Activated CD8-positive, alpha-beta memory T cell treated with anti-CD3 and anti-CD28 coated beads for 24 hours (primary cell): ENCODE data around the gene PRR5L.

Experiments used
- DNase-seq: peaks from one replicate; pipeline ENCODE4 v3.0.0-alpha.2; 2020

PRR5L gene

DNA sequence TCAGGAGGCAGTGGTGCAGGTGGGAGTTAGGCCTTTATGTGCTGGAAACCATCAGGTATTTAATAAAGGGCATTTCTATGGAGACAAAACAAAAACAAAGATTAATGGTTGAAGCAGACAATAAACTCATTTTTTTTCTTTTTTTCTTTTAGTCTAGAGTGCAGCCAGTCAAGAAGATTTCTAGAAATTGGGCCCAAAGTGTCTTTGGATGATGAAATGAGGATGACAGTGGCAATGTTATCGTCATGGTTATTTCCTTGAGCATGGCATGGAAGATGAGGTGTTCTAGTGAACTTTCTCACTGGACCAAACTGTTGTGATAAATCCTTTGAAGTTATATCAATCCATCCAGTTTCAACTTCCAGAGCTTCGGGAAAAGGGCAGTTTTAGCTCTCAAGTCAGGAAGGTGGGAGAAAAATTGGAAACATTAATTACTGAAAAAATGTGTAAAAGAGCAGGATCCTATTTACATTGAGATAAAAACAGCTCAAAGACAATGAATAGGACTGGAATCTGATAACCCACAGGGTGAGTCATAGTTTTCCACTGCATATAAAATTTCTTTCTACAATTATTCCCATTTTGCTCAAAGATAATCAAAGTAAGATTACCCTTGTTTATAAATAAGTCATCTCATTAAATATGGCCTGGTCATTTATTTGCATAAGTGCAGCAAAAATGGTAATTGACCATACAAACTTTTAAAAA is 33.0 kb downstream of the PRR5L start:
- DNase-seq = no peak

DNA sequence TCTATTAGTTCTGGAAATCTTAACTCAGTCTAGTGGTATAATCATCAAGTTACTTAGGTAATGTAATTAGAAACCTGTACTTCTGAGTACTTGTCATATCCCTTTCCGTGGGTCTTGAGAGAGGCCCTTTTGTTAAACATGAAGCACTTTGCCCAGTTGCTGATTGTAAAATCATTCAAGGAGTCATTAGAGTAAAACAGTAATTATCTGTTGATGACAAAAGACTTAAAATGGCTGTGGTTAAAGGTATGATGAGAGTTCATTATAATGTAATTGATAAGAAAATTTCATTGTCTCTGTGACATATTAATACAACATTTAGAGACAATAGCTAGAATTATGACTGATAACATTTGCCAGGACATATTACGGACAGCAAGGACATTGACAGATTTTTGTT is 34.3 kb downstream of the PRR5L start:
- DNase-seq = no peak

DNA sequence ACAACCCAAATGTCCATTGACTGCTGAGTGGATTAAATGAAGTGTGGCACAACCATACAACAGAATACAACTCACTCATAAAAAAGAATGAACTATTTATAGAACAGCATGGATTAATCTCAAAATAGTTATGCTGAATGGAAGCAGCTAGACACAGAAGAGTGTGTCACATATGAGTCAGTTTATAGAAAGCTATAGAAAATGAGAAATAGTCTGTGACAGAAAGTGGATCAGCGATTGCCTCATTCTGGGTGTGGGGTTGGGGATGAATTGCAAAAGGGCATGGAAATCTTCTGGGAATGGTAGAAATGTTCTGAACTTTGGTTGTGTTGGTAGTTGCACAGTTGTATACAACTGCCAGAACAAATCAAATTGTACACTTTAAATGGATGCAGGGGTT is 37.4 kb downstream of the PRR5L start:
- DNase-seq = no peak

DNA sequence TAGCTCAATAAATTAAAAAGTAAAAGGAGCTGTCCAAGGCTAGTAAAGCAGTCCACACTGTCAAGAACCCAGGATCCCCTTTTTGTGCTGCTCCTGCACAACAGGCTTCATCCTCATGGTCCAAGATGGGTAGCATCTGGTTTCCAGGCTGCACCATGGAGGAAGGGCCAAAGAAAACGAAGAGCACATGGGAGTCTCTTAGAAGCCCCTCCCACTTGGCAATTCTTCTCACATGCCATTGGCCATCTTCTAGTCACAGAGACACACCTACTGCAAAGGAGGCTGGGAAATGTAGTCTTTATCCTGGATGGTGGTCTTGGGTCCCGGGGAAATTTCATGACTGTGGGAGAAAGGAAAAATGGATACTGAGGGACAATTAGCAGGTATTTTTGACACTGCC is 37.8 kb downstream of the PRR5L start:
- no peak for DNase-seq

DNA sequence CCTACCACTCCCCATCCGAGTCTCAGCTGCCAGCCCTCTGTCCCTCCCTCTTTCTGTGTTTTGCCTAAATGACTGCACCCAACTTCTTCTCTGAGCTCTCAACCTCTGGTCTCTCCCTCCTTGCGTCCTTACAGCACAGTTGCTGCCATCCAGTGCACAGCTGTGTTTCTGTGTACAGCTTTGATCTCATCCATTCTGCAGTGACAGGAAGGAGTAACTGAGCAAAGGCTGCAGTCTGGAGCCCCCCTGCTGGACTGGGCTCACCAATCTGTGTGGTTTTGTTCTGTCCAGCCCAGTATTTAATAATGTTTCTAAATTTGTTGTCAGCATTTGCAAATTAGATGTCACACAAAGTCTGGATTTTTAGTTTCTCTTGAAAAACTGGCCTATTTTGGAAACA is 43.8 kb downstream of the PRR5L start:
- no peak for DNase-seq

DNA sequence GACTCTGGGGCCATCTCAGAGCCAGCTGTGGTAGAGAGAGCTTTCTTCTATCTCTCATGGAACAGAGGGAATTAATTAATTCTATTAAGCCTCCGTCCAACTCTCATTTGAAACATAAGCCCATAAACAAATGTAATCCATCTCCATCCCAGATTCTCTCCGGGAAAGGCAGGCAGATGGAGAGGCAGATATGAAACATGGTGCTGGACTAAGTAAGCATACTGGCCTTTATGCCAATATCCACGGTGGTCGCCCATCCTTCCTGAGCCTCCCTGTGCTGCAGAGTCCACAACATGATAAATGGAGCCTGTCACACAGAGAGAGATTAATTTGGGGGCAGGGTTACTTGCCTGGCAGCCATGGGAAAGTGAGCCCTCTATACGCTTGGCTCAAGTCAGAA is 44.8 kb downstream of the PRR5L start:
- no peak for DNase-seq

DNA sequence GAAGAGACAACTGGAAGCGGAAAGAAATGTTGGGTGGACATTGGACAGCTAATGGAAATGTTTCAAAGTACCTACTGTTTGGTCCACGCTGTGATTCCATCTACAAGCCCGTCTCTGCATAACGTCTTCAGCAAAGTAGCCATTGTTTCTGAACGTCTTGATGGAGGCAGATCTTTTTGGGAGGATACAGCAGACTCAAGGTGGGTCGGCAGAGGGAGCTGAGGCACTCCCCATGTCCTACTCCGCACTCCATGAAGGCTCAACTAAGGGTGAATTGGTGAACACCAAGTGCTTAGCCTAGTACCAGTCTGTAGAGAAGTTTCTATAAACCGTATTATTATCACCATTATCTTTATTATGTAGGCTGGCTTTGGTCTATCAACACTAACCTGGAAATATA is 45.8 kb downstream of the PRR5L start:
- DNase-seq = no peak

DNA sequence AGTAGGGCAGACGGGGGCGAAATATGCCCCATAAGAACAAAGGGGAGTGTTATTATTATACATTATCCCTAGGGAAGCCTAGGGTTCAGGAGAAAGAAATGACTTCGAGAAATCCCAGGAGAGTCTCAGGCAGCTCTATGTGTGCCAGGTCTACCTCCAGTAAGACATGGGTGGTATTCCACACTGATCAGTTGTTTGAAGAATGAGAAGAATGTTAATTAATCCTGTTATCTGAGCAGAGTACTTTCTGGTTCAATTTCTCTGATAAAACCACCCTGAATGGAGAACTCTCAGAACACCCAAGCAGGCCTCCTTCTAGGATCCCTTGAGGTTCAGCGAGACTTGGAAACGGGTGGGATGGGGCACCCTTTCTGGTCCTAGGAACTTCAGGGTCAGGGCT is 46.2 kb downstream of the PRR5L start:
- no peak for DNase-seq

DNA sequence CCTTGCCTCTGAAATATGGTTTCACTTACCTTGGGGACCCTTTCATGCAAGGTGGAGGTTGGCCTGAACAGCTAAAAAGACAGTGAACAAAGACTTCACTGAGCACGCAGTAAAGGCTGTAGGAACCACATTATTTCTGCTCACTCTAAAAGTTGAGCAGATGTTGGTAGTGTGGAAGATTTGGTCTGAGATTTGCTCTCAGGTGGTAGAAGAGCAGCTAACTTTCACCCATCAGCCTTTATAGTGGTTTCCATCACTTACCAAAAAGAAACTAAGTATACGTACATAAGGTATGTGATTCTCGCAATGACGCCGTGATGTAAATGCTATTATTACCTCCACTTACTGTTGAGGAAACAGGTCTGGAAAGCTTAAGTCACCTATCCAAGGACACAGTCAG is 47.3 kb downstream of the PRR5L start:
- no peak for DNase-seq

DNA sequence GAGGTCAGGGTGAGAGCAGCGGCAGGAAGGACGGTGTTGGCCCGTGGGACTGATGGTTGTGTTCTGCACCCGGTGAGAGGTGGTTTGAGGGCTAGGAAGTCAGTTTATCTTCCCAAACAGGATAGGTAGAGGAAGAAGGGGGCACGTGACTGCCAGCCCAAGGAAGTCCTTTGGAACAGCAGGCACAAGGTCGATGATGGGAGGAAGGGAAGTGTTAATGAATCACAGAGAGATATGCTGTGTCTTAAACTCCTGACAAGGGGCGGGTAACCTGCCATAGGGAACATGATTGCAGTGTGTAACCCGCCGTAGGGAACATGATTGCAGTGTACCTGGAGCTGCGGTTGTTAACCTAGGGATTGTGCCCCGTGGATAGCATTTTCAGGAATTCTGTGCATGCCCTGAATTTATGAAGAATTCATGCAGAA is 49.0 kb downstream of the PRR5L start:
- no peak for DNase-seq

DNA sequence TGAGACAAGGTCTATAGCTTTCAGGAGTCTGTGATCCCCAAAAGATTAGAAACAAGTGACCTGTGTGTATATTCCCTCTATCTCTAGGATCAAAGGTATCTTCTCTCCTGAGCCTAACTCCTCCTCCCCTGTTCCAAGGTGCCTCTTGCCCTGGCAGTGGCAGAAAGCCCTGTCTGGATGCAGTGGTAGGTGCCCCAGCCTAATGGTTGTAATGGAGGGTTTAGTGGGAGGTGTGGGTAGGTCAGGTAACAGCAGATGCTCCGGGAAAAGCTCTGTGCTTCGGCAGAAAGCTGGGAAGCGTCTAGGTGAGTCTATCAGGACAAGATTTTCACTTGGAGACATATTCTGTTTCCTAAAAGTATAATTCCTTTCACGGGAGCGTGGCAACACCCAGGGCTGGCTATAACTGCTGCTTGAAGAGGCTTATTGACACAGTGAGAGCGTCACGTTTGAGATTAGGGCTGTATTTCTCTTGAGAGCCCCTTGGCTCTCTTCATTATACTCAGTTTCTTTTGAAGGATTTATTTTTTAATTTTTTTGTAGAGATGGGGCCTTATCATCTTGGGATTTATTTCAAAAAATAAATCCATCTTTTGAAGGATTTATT is 49.5 kb downstream of the PRR5L start:
- no peak for DNase-seq

DNA sequence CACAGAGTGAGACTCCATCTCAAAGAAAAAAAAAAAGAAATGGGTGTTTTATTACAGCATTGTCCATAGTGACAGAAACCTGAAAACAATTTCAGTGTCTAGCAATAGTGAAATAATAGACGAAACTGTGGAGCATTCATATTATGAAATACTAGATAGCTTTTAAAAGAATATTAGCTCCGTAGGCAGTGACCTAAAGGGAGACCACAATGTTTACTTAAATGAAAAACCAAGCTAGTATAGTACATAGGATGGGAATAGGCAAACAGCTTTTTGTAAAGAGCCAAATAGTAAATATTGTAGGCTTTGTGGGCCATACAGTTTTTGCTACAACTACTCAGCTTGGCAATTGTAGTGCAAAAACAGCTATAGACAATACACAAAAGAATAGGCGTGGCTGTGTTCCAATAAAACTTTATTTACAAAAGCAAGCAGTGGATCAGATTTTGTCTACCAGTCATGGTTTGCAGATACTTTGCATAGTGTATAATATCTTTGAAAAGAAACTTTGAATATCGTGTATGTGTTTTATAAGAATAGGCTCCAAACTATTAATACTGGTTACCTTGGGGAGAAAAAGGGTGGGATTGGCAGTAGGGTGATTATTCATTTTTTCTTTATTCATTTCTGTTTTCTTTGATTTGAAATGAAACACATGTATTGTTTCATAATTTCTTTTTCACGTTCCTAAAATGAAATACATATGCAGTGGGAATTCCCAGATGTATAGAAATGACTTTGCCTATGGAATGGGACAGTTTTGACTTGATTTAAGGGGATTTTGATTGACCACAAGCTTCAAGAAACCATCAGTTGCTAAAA is 50.7 kb downstream of the PRR5L start:
- DNase-seq = no peak

DNA sequence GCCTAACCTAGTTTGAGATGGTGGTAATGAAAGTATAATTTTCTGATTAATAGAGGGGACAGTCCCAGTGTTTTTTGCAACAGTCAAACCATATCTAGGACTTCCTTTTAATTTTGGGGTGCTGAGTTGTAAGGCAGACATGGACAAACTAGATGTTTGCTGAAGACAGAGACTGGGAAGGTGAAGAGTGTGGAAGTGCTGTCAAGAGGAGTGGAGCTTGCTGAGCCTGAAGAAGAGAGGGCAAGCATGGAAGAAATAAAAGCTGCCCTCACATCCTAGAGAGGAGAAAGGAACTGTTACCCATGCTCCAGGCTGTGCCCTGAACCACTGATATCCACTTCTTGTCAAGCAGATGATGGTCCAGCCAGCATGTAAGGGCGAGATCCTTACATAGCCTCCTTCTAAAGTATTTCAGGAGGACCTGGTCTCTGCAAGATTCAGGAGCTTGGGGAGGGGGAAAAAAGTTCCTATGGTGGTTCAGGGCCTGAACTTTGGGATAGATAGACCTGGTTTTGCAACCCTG is 51.4 kb downstream of the PRR5L start:
- no peak for DNase-seq

DNA sequence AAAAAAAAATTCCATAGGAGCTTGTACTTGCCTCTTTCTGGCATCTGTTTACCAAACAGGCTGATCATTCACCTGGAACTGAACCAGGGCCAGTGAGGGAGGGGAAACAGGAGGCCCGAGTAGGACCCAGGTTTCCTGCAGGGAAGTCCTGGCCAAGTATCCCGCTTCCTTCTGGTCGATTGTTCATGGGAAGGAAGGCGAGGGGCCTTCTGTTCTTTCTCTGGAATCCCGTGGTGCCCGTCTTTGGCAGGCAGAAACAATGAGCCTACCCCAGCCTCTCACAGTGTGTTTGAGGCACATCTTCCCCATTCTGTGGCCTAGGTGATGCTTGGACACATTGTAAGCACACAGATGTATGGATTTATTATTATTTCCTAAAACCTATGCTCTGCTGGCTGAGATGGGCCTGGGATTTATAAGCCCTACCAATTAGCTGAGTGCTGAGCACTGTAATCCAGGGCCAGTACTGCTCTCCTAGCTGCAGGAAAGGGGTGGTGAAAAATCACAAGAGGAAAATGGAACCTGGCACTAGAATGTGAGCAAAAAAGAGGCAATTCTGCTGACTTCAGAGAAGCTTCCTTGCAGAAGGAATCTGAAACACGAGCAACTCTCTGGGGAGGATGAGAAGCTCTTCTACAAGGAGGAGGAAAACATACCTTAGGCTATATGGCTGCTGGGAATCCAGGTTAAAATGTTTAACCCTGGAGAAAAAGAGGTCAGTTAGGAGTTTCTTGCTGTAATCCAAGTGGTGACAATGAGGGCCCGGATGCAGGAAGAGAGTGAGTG is 53.5 kb downstream of the PRR5L start:
- no peak for DNase-seq

DNA sequence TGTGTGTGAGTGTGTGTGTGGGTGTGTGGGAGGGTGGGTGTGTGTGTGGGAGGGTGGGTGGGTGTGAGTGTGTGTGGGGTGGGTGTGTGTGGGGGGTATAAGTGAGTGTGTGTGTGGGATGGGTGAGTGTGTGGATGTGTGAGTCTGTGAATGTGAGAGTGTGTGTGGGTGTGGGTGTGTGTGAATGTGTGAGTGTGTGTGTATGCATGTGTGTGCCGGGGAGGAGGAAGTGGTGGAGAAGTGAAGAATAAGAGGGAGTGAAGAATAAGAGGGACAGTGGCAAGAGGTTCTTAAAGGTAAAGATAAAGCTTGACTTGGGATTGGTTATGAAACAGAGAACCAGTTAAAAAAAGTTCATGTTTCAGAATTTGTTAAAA is 54.0 kb downstream of the PRR5L start:
- DNase-seq = no peak

DNA sequence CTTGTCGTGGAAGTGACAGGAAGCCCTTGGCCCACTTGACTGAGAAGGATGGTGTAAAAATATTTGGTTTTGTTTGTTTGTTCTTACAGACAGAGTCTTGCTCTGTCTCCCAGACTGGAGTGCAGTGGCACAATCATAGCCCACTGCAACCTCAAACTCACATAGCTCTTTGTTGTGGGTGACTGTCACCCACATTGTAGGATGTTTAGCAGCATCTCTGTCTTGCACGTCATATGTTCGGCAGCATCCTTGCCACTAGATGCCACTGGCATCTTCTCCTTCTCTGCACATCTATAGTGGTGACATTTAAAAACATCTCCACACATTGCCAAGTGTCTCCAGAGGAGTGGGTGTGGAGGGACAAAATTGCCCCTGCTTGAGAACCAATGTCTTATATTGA is 56.8 kb downstream of the PRR5L start:
- peak; percentile 70 for DNase-seq

DNA sequence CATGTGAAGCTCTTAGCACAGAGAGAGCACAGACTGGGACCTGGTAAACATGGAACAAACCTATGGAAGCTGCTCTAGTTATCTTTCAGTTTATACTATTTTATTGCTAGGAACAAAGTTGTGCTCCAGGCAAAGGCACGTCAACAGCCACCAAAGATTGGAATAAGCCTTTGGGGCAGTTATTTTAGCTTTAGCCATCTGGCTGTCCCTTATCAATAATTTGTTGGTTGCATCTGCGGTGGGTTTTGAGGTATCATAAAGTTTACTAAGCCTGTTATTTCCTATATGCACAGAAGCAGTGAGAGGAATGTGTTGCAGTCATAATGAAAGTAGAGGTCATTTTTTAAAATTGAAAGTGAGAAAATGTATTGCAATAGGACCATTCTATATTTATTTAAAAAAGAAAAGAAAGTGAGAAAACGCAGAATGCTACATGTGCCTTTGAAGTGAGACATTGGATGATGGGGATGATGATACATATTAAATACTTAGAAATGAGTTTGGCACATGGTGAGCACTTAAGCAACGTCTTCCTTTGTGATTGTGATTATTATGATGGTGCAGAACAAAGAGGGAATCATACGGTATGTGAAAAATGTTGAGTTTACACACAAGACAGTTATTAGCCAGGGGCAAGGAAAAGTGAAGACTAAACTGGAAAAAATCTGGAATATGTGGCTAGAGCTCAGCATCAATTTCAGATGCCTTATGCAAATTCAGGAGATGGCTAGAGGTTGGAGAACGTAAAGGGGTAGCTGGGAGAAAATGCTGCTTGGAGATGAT is 58.3 kb downstream of the PRR5L start:
- DNase-seq = no peak

DNA sequence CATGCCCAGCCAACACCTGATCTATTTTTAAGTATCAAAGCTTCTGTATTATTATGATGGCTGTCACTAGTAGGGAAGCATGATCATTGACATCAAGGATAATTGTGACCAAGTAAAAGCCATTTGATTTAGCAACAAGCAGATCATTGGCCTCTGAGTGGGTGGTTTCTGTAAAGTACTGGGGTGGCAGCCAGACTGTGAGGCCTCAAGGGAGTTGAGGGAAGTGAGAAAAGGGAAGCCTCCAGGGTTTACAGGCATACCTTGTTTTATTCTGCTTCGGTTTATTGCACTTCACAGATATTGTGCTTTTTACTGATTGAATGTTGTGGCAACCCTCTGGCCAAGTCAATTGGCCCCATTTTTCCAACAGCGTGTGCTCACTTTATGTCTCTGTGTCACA is 60.1 kb downstream of the PRR5L start:
- DNase-seq = no peak

DNA sequence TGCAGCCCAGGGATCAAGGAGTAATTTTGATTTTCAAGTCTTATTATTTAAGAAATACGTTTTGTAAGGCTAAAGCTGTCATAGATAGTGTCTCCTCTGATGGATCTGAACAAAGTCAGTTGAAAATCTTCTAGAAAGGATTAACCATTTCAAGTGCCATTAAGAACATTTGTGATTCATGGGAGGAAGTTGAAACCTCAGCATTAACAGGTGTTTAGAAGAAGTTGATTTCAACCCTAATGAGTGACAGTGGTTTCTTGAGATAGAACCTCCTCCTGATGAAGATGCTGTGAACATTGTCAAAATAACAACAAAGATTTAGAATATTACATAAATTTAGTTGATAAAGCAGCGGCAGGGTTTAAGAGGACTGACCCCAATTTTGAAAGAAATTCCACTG is 61.7 kb downstream of the PRR5L start:
- DNase-seq = no peak

DNA sequence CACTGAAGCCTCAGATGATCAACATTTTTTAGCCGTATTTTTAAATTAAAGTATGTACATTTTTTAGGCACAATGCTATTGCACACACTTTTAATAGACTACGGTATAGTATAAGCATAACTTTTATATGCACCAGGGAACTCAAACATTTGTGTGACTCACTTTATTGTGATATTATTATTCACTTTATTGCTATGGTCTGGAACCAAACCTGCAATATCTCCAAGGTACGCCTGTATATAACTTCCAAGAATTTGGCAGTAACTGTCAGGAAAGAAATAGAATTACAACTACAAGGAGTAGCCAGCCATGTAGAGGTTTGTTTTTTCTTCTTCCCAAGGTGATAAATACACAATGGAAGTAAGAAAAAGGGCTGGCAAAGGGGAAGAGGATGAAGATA is 62.3 kb downstream of the PRR5L start:
- no peak for DNase-seq

DNA sequence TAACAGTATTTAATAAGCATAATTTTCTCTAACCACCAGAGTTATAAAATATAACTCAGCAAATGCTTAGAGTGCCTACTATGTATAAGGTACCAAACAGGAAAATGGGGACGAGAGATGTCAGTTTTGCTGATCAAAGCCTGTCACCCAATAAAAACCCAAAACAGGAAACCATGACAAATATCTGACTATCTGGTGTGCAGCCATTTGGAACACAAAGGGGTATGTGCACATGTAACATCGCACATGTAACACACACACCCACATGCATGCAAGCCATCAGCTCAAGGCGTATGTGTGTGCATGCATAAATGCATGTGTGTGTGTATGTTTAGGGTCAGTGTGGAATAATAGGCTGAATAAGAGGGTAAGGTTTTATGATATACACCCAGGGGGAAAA is 64.2 kb downstream of the PRR5L start:
- DNase-seq = no peak

DNA sequence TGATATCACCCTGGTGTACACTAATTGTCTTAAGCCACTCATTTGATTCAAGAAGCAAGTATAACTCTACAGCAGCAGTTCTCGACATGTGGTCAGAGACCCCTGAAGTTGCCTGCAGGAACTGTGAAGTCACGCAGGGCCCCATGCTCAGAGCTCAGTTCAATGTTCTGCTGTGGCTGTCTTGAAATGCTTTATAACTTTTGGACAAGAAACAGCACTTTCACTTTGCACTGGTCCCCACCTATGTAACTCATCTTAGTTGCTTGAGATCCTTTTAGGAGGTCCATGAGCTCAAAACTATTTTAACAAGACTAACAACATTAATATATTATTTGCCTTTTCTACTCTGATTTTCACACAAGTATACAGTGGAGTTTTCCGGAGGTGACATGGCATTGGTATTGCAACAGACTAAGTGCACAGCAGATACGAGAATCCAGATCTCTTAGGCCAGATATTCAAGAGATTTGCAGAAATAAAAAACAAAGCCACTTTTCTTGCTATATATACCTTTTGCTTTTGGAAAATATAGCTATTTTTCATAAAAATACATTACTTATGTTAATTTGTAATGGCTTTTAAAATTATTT is 64.8 kb downstream of the PRR5L start:
- DNase-seq = no peak
